HG03103 (cell line): ENCODE results near the gene ST7L.
"Not testable (repeated sequence)": the region's sequence is repeated elsewhere in the genome, so short reads cannot be mapped to it uniquely, and the experiment has no call there.

Experiments
- ATAC-seq: cut with Tn5 transposase; IDR thresholded peaks from one replicate; pipeline ENCODE4 v1.9.1; 2021; ENCODE audit warnings: low read depth; ENCODE audit not compliant: unreplicated experiment

The ST7L gene

DNA sequence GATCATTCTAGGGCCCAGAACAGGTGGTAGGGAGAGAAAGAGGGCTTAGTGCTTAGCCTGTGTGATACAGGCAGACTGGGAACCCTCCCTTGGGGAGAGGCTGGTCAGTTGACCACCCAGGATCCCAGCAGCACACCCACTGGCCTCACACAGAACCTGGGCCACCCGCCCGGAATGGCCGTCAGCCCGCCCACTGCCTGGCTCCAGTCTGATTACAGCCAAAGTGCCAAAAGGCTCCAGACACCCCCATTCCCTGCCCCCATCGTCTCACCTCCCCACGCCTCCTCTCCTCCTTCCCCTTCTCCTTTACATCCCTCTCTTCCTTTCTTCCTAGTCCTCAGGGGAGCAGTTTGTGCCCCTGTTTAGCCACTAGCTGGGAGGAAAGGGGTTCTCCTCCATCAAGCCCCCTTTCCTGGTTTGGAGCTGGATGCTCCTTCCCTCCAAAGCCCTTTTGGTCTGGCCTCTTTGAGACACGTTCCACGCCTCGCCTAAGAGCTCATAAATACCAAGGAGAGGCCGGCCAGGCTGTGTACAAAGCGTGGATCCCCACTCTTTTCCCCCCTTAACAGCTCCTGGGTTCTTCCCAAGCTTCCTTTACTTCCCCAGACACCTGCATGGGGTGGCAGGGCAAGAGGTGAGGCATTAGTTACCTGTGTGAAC lies 114.8 kb downstream of the ST7L start:
- no peak for ATAC-seq

DNA sequence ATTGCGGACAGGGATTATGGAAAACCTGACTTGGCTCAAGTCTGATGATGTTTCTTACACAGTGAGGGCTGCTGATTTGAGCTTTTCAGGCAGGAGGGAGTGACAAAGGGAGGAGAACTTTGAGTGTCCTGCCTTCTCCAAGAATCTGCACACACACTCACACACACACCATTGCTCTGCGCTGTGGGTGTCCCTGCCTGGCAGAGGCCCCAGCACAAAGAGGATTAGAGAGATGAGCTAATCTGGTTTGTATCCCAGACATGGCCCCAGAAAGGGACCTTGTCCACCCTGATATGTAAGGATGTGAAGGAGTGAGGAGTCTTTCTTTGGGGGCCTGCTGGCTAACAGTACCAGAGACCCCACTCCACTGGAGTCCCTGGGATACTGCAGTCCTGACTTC lies 116.1 kb downstream of the ST7L start:
- ATAC-seq = no peak

DNA sequence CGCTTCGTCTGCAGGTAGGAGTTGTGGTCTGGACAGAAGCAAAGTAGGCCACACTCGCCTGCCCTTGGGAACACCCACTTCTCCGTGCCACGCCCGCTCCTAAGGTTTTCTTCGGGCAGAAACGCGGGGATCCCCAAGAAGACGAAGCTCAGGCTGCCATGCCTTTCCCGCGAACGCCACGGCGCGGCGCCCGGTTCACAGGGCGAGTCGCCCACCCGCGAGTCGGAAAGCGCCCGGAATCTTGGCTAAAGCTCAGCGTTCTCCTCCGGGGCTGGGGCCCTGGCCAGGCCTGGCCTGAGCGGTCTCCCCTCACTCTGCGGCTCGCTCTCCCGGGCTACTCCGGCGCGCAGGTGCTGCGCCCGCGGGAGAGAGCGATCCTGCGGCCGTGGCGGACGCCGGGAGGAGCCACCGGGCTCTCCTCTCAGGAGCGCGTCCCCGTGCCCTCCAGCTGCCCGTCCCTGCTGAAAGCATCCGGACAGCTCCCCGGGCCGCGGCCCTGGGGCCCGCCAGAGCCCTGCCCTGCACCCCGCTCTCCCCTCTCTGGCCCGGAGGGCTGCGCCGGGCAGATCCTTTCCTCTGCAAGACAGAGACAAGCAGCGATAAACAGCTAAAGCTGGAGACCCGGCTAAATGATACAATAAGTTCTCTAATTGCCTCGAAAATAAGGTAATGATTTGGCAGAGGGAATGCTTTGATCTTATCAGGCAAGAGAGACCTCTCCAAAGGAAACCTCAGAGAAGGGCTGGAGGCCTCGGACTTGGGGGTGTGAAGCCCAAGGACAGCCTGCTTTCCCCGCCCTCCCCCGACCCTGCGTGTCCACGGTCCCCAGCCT lies 116.9 kb downstream of the ST7L start:
- ATAC-seq = no peak

DNA sequence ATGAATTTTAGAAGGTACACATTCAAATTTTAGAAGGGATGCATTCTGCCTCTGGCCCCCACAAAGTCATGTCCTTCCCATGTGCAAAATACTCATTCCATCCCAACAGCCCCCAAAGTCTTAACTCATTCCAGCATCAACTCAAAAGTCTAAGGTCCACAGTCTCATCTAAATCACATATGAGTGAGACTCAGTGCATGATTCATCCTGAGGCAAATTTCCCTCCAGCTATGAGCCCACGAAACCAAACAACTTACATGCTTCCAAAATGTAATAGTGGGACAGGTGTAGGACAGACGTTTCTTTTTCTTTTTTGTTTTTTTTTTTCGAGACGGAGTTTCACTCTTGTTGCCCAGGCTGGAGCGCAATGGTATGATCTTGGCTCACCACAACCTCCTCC lies 122.7 kb downstream of the ST7L start:
- no peak for ATAC-seq

DNA sequence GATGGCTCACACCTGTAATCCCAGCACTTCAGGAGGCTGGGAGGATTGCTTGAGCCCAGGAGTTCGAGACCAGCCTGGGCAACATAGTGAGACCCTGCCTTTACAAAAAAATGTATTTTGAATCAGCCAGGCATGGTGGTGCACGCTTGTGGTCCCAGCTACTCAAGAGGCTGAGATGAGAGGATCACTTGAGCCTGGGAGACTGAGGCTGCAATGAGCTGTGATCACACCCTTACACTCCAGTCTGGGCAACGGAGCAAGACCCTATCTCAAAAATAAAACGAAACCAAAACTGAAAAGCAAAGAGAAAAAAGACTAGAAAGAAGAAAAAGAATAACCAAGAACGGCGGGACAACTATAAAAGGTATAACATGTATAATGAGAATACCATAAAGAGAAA lies 125.6 kb downstream of the ST7L start:
- ATAC-seq = no peak

DNA sequence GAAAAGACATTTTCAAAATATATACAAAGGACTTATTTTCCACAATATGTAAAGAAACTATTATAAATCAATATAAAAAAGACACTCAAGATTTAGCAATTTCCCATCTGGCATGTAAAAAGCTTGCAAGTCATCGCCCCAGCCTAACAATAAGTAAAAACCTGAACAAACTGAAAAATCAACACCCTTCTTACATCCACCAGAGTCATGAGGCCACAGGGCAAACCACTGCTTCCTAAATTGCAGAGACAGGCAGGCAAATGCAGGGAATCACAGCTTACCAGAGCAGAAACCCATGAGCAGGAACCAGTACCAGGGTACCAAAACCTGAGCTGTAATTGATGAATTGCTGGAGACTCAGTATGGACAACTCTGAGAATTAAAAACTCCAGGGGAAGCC lies 126.9 kb downstream of the ST7L start:
- no peak for ATAC-seq

DNA sequence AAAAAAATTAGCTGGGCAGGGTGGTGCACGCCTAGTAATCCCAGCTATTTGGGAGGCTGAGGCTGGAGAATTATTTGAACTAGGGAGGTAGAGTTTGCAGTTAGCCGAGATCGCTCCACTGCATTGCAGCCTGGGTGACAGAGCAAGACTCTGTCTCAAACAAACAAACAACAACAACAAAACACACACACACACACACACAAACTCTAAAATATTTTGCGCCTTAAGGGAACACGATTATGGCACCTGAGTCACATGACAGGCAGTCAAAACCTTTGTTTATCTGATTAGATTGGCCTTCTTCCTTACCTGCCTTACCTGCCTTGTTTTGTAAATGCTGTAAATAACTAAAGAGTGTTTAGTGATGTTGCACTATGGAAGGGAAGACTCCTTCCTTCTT lies 130.8 kb downstream of the ST7L start:
- ATAC-seq = no peak

DNA sequence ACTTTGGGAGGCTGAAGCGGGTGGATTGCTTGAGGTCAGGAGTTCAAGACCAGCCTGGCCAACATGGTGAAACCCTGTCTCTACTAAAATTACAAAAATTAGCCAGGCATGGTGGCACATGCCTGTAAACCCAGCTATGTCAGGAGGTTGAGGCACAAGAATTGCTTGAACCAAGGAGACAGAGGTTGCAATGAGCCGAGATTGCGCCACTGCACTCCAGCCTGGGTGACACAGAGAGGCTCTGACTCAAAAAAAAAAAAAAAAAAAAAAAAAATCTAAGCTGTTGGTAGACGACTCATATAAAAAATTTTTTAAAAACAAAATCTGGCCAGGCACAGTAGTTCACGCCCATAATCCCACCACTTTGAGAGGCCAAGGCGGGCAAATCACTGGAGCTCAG lies 131.3 kb downstream of the ST7L start:
- ATAC-seq = not testable (repeated sequence)

DNA sequence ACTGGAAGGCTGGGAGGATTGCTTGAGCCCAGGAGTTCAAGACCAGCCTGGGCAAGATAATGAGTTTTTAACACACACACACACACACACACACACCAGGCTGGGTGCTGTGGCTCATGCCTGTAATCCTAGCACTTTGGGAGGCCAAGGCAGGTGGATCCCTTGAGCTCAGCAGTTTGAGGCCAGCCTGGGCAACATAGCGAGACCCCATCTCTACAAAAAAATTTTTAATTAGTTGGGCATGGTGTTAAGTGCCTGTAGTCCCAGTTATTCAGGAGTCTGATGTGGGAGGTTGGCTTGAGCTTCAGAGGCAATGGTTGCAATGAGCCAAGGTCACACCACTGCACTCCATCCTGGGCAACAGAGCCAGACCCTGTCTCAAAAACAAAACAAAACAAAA lies 132.9 kb downstream of the ST7L start:
- ATAC-seq = not testable (repeated sequence)

DNA sequence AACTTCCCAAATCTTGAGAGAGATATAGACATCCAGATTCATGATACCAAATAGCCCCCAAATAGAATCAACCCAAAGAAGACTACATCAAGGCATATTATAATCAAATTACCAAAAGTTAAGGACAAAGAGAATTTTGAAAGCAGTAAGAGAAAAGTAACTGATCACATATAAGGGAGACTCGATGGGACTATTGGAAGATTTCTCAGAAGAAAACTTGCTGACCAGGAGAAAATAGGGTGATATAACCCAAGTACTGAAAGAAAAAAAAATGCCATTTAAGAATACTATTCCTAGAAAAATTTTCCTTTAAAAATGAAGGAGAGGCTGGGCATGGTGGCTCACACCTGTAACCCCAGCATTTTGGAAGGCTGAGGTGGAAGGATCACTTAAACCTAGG lies 140.6 kb downstream of the ST7L start:
- ATAC-seq = no peak

DNA sequence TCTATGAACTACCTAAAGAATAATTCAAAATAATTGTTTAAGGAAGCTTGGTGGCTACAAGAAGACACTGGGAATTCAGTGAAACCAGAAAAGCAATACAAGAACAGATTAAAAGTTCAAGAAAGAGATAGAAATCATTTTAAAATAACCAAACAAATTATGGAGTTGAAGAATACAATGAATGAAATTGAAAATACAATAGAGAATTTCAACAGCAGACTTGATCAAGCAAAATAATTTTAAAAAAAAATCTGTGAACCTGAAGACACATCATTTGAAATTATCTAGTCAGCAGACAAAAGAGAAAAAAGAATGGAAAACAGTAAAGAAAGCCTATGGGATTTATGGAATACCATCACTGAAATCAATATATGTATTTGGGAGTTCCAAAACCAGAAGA lies 141.4 kb downstream of the ST7L start:
- no peak for ATAC-seq
